Choroid plexus epithelial cell (primary cell): ENCODE results near the gene CGB5.

ENCODE experiments used
- DNase-seq: peaks from one replicate; pipeline ENCODE4 v3.0.0-alpha.2; 2010; ENCODE audit warnings: low read depth
- H3K4me3 ChIP-seq: 2 replicates; pipeline ENCODE4 v1.5.1; 2011; ENCODE audit warnings: low read depth, mild to moderate bottlenecking, control low read depth, low read length, moderate library complexity
- TF ChIP-seq, protein P1 (sequence below): conservative IDR thresholded peaks from 2 replicates; pipeline ENCODE4 v1.5.1; 2011; ENCODE audit warnings: low read depth, mild to moderate bottlenecking, control low read depth, inconsistent platforms, low read length, moderate library complexity

CGB5 gene

DNA sequence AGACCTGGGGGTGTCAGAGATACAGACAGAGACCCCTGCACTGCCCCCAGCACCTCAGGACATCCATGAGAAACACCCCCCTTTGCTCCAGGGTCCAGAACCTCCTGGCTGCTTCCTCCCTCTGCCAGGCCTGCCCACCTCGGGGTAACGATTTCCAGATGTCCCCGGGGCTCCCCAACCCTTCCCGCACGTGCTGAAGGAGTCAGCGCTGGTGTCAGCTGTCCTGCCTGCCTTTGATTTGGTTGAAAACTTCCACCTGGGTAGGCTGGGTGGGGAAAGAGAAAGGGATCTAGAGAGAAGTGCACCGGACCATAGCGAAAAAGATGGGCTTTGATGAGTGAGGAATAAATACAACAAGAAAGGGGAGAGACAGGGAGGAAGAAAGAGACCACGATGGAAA, 15.4 kb downstream of the CGB5 start:
- no peak for DNase-seq
- no peak overlapping the region for H3K4me3 ChIP-seq
- TF ChIP-seq, protein P1, sequence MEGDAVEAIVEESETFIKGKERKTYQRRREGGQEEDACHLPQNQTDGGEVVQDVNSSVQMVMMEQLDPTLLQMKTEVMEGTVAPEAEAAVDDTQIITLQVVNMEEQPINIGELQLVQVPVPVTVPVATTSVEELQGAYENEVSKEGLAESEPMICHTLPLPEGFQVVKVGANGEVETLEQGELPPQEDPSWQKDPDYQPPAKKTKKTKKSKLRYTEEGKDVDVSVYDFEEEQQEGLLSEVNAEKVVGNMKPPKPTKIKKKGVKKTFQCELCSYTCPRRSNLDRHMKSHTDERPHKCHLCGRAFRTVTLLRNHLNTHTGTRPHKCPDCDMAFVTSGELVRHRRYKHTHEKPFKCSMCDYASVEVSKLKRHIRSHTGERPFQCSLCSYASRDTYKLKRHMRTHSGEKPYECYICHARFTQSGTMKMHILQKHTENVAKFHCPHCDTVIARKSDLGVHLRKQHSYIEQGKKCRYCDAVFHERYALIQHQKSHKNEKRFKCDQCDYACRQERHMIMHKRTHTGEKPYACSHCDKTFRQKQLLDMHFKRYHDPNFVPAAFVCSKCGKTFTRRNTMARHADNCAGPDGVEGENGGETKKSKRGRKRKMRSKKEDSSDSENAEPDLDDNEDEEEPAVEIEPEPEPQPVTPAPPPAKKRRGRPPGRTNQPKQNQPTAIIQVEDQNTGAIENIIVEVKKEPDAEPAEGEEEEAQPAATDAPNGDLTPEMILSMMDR = no peak

DNA sequence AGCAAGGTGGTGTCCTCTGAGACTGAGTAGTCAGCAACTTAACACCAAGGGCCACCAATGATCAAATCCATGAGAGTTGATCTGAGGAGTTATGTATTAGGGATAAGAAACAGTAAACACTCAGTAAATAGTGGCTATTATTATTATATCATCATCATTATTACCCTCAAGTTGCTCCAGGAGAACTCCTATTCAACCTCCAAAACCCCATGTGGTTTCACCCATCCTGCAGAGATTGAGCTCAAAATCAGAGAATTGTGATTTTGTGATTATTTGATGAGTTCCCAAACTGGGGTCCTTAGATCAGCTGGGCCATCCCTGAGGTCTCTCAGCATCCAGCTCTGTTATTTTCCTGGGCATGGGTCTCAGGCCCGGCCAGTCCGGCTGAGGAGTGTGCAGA, 17.4 kb downstream of the CGB5 start:
- TF ChIP-seq, protein P1 = no peak
- H3K4me3 ChIP-seq = no peak overlapping the region
- DNase-seq = no peak

DNA sequence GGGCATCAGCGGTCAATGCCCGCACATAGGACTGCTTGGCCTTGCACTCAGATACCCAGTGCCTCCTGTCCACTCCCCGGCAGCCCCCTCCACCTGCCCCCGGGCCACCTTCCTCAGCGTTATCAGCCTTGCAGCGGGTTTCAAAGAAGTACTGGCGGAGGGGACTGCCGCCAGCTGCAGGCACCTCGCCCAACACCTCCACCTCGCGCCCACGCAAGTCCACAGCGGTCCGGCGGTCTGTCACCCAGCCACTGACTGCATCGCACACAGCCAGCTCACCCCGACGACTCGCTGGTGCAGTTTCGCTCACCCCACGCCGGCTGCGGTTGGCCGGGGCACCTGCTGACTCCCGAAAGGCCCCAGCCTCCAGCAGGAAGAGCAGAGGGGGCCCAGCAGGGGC, 17.8 kb downstream of the CGB5 start:
- no peak overlapping the region for H3K4me3 ChIP-seq
- TF ChIP-seq, protein P1 = no peak
- no peak for DNase-seq

DNA sequence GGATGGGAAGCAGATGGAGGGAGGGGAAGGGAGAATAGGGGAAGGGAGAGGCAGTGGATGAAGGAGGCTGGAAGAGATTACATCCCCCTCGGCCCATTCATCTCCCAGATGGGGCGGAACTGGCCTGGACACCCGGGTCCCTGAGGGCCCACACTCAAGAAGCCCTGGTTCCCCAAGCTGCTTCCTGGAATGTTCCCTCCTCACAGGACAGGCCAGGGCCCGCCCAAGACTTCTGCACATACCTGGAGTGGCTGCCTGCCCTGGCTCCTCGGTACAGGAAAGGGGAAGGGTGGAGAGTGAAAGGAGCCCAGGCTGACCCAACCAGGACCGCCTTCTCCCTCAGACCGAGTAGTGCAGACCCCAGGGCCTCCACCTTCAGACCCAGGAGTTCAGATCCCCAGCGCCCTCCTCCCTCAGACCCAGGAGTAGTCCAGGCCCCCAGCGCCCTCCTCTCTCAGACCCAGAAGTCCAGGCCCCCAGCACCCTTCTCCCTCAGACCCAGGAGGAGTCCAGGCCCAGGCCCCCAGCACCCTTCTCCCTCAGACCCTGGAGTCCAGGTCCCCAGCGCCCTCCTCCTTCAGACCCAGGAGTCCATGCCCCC, 20.5 kb downstream of the CGB5 start:
- no peak overlapping the region for H3K4me3 ChIP-seq
- TF ChIP-seq, protein P1 = no peak
- DNase-seq = no peak

DNA sequence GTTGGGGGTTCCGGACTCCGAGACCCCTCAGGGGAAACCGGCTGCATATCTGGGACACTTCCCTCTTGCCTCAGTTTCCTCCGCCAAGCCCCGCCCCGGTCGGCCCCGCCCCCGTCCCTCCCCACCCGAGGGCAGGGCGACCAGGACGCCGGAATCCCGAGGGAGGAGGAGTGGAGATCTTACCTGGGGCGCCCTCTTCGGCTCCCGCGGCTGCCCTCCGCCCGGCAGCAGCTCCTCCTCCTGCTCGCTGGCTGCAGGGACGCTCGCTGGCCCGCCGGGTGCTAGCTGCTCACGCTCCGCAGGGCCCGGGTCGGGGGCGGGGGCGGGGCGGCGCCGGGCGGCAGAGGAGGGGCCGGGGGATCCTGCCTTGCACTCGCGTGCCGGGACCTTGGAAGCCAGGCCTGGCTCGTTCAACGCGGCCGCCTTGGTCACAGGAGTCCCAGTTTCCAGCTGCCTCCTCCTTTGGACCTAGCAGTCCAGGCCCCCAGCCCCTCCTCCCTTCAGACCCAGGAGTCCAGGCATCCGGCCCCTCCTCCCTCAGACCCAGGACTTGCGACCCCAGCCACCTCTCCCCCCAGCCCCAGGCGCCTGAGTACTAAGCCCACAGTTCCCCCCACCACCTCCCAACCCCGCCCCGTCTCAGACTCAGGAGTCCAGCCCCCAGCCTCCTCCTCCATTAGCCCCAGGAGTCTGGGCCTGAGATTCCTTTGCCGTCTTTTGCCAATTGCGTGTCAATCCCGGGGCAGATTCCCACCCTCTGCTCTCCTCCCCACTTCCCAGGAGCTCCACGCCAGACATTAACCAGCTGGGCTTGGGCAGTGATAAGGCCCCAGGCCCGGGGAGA, 21.3 kb downstream of the CGB5 start, which contains the start of gene NTF4:
TSS of gene NTF4 (minus strand) at position 51 of the 844 bp plus-strand sequence. CDS start 2,821 bp downstream, outside the sequence.
- DNase-seq = no peak
- TF ChIP-seq, protein P1 = no peak
- H3K4me3 ChIP-seq = no peak within 1 kb of the TSS

DNA sequence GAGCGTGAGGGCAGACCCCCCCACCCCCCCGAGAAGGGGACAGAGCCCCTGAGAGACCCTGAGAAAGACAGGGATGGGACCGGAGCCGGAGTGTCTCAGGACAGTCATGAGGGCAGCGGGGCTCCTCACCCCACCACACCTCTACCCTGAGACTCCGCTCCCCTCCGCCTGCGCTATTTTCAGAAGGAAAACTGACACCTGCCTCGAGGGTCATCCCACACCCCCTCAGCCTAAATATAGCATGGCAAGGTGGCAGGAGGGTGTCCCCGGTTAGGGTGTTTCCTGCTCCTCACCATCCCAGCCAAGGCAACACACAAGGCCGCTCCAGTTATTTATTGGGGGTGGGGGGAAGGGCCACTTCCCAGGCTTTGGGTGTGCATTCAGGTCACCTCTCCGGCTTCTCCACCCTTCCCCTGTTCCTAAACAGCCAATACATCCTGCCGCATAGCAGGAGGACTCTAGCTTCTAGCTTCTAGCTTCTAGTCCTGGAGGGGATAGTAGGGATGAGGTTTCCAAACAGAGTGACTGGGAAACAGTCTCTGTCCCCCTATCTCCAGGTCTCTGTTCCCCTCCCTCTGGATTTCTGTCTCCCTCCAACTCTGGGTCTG, 22.4 kb downstream of the CGB5 start:
- no peak for DNase-seq
- TF ChIP-seq, protein P1 = no peak
- no peak overlapping the region for H3K4me3 ChIP-seq
